Bone marrow (tissue), 2 donors: ENCODE data around the gene EFHD1.
"Not testable (repeated sequence)": the region's sequence is repeated elsewhere in the genome, so short reads cannot be mapped to it uniquely, and the experiment has no call there.

Experiments
- DNase-seq, 2 donors: peaks; one replicate each; lab custom pipeline; 2025; lab: John Stamatoyannopoulos, UW

EFHD1 gene

GRCh38 chr2:232652505-232652851 is 19.1 kb downstream of the EFHD1 start:
- no peak for DNase-seq

- no peak for DNase-seq
Observed at GRCh38 chr2:232653441-232653840, 20.0 kb downstream of the EFHD1 start.

GRCh38 chr2:232655392-232655791 is 22.0 kb downstream of the EFHD1 start:
- no peak for DNase-seq

- DNase-seq, result no peak
Observed at GRCh38 chr2:232658217-232658785, 24.9 kb downstream of the EFHD1 start.

GRCh38 chr2:232659359-232659758 is 26.0 kb downstream of the EFHD1 start:
- DNase-seq, result no peak

- no peak for DNase-seq
Observed at GRCh38 chr2:232662486-232663260, 29.3 kb downstream of the EFHD1 start.

GRCh38 chr2:232666051-232666805 is 32.8 kb downstream of the EFHD1 start:
- no peak for DNase-seq

GRCh38 chr2:232667989-232668583 is 34.7 kb downstream of the EFHD1 start:
- DNase-seq, result no peak

GRCh38 chr2:232668805-232669444 is 35.5 kb downstream of the EFHD1 start:
- no peak for DNase-seq

GRCh38 chr2:232672588-232672987 is 39.2 kb downstream of the EFHD1 start:
- DNase-seq, result no peak

GRCh38 chr2:232674491-232674890 is 41.1 kb downstream of the EFHD1 start:
- no peak for DNase-seq

GRCh38 chr2:232675381-232675780 is 42.0 kb downstream of the EFHD1 start:
- no peak for DNase-seq

- DNase-seq, result no peak
Observed at GRCh38 chr2:232680006-232680405, 46.6 kb downstream of the EFHD1 start.

GRCh38 chr2:232681527-232681926 is 48.1 kb downstream of the EFHD1 start:
- DNase-seq, result no peak

- no peak for DNase-seq
Observed at GRCh38 chr2:232683368-232683767, 50.0 kb downstream of the EFHD1 start.

GRCh38 chr2:232685391-232685790 is 52.0 kb downstream of the EFHD1 start:
- not testable (repeated sequence) for DNase-seq

GRCh38 chr2:232687382-232688160 is 54.2 kb downstream of the EFHD1 start:
- no peak for DNase-seq

GRCh38 chr2:232688201-232688600 is 54.8 kb downstream of the EFHD1 start:
- DNase-seq, result no peak

GRCh38 chr2:232689152-232689910 is 55.9 kb downstream of the EFHD1 start:
- DNase-seq, result no peak

GRCh38 chr2:232691117-232691516 is 57.7 kb downstream of the EFHD1 start:
- DNase-seq, result not testable (repeated sequence)

- no peak for DNase-seq
Observed at GRCh38 chr2:232693344-232693743, 59.9 kb downstream of the EFHD1 start.
